ENCODE results near the gene COBL. TPM values are rescaled to one million over a fixed set of nuclear protein-coding genes. Genes with fewer than 3 reads are reported as not detected.
A peak's percentile ranks its signal among the peaks of the same experiment; 100 is the strongest.

COBL gene
- total RNA-seq, 1 experiment from 2014 or later, result 52.3 TPM

DNA sequence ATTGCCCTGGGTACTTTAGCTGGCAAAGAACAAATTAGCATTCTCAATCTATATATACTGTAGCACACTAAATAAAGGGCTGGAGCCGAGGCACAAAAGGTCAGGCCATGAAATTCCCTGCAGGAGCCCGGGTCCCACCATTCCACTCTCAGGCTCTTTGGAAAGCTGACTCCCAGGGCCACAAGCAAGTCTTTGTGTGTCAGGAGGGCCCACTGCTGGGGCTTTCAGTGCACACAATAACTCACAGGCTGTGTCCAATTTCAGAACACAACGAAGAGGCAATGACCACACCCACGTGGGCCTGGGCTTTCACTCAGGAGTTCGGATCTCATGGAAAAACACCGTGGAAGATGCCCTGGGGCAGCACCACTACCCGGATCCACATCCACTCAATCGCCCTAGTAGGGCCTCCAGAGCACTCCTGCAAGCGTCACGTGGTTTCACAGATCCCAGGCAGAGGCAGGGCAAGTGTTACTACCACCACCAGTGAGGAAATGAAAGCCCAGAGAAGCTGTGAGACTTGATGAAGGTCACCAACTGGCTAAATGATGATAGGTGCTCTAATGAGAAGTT is 60.3 kb downstream of the COBL start:
- Histone ChIP-seq H3K27me3 (ENCODE audit: insufficient read depth, low read length) (no peaks in the 10 kb centered on the region), H2BK5ac (ENCODE audit: insufficient read length, low read length) (no peak overlapping the region), H2BK20ac (ENCODE audit: low read depth, low read length, poor library complexity, severe bottlenecking) (no peak overlapping the region), H3K56ac (ENCODE audit: insufficient read length, low read depth, low read length) (no peak overlapping the region), H2AFZ (ENCODE audit: low read length) (no peak overlapping the region), H3K9ac (ENCODE audit: extremely low read depth, insufficient read length, low read length) (no peak overlapping the region), H3T11ph (ENCODE audit: low read length) (no peak overlapping the region), H3K14ac (ENCODE audit: insufficient read depth, low read length) (no peak overlapping the region; the same call in 1 of the 2 replicates), H2BK15ac (ENCODE audit: low read depth, low read length) (no peak overlapping the region), H3K79me2 (ENCODE audit: insufficient read depth, low read length) (peaks cover 6% of the 10 kb centered on the region; the same call in 1 of the 2 replicates), H3K27ac (ENCODE audit: insufficient read length, low read depth, low read length) (no peak overlapping the region), H2BK12ac (ENCODE audit: insufficient read length, low read depth, low read length) (no peak overlapping the region), H3K4me1 (ENCODE audit: insufficient read depth, low read length) (peaks cover 4% of the 10 kb centered on the region; the same call in 1 of the 2 replicates), H2BK120ac (ENCODE audit: low read depth, low read length, poor library complexity, severe bottlenecking) (no peak overlapping the region), H3K9me3 (ENCODE audit: control insufficient read depth, low read depth, low read length) (no peaks in the 10 kb centered on the region), H3K23ac (ENCODE audit: insufficient read length, low read depth, low read length) (no peak overlapping the region), H2AK5ac (ENCODE audit: insufficient read length, low read length) (no peak overlapping the region), H4K20me1 (ENCODE audit: control insufficient read depth, insufficient read depth, insufficient read length) (no peaks in the 10 kb centered on the region), H3K4me2 (ENCODE audit: insufficient read depth, insufficient read length, low read length) (no peak overlapping the region), H4K5ac (ENCODE audit: insufficient read length, low read depth, low read length) (no peak overlapping the region), H4K8ac (replicated peaks; ENCODE audit: insufficient read length, low read depth, low read length) (no peak overlapping the region), H3K18ac (ENCODE audit: insufficient read length, low read depth, low read length) (no peak overlapping the region), H3K23me2 (ENCODE audit: insufficient read length, low read depth, low read length, poor library complexity, severe bottlenecking) (no peaks in the 10 kb centered on the region), H3K79me1 (ENCODE audit: insufficient read depth, low read depth, low read length, poor library complexity, severe bottlenecking) (peaks cover 4% of the 10 kb centered on the region), H4K91ac (ENCODE audit: insufficient read length, low read depth, low read length) (no peak overlapping the region), H3K4ac (ENCODE audit: low read depth, low read length) (no peak overlapping the region)
- no peak for DNase-seq
- TF ChIP-seq, protein P1, sequence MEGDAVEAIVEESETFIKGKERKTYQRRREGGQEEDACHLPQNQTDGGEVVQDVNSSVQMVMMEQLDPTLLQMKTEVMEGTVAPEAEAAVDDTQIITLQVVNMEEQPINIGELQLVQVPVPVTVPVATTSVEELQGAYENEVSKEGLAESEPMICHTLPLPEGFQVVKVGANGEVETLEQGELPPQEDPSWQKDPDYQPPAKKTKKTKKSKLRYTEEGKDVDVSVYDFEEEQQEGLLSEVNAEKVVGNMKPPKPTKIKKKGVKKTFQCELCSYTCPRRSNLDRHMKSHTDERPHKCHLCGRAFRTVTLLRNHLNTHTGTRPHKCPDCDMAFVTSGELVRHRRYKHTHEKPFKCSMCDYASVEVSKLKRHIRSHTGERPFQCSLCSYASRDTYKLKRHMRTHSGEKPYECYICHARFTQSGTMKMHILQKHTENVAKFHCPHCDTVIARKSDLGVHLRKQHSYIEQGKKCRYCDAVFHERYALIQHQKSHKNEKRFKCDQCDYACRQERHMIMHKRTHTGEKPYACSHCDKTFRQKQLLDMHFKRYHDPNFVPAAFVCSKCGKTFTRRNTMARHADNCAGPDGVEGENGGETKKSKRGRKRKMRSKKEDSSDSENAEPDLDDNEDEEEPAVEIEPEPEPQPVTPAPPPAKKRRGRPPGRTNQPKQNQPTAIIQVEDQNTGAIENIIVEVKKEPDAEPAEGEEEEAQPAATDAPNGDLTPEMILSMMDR (conservative IDR thresholded peaks at IDR 0.05), result no peak
- H3K4me3 Mint-ChIP-seq, result no peak overlapping the region
- peak overlapping the region in 2 of 3 experiments; percentile 42 to 82; a peak in 2 of 7 replicates for H3K27ac Mint-ChIP-seq
- H3K36me3 Mint-ChIP-seq (ENCODE audit: insufficient read depth in 1 of 3, low read depth in 3 of 3), result no peaks in the 10 kb centered on the region
- peaks cover 26 to 27% of the 10 kb centered on the region in 2 experiments for H3K4me1 Mint-ChIP-seq
- no peaks in the 10 kb centered on the region for H3K27me3 Mint-ChIP-seq (ENCODE audit: low read depth)
- no peaks in the 10 kb centered on the region for H3K9me3 Mint-ChIP-seq
- no CpG with 5 or more reads among the region's 10 CpGs for WGBS (ENCODE audit: extremely low coverage, insufficient read length, low lambda C conversion rate)

Measured in H9 (cell line).